ENCODE data around the gene NDFIP2. TPM values are rescaled to one million over a fixed set of nuclear protein-coding genes. Genes with fewer than 3 reads are reported as not detected.

The NDFIP2 gene
- total RNA-seq, 1 donor from 2014 or later, result 35.0 TPM

GRCh38 chr13:79512950-79513349 lies 32.0 kb downstream of the NDFIP2 start:
- DNase-seq (ENCODE audit: low read depth), result no peak
- no peak overlapping the region for H3K4me3 ChIP-seq (ENCODE audit: low read depth, low read length)
- no peak for TF ChIP-seq CTCF (conservative IDR thresholded peaks at IDR 0.05; ENCODE audit: low read depth, low read length)

GRCh38 chr13:79516595-79516994 lies 35.6 kb downstream of the NDFIP2 start:
- no peak overlapping the region for H3K4me3 ChIP-seq (ENCODE audit: low read depth, low read length)
- no peak for TF ChIP-seq CTCF (conservative IDR thresholded peaks at IDR 0.05; ENCODE audit: low read depth, low read length)
- DNase-seq (ENCODE audit: low read depth), result no peak

- no peak overlapping the region for H3K4me3 ChIP-seq (ENCODE audit: low read depth, low read length)
- no peak for TF ChIP-seq CTCF (conservative IDR thresholded peaks at IDR 0.05; ENCODE audit: low read depth, low read length)
- DNase-seq (ENCODE audit: low read depth), result no peak
Observed at GRCh38 chr13:79519255-79519654, 38.3 kb downstream of the NDFIP2 start.

GRCh38 chr13:79522583-79522982 lies 41.6 kb downstream of the NDFIP2 start:
- TF ChIP-seq CTCF (conservative IDR thresholded peaks at IDR 0.05; ENCODE audit: low read depth, low read length), result no peak
- H3K4me3 ChIP-seq (ENCODE audit: low read depth, low read length), result no peak overlapping the region
- DNase-seq (ENCODE audit: low read depth), result no peak

GRCh38 chr13:79525064-79525857 lies 44.3 kb downstream of the NDFIP2 start:
- DNase-seq (ENCODE audit: low read depth), result no peak
- H3K4me3 ChIP-seq (ENCODE audit: low read depth, low read length), result no peak overlapping the region
- no peak for TF ChIP-seq CTCF (conservative IDR thresholded peaks at IDR 0.05; ENCODE audit: low read depth, low read length)

- no peak overlapping the region for H3K4me3 ChIP-seq (ENCODE audit: low read depth, low read length)
- TF ChIP-seq CTCF (conservative IDR thresholded peaks at IDR 0.05; ENCODE audit: low read depth, low read length), result no peak
- DNase-seq (ENCODE audit: low read depth), result no peak
Observed at GRCh38 chr13:79527698-79528097, 46.7 kb downstream of the NDFIP2 start.

GRCh38 chr13:79528356-79528755 lies 47.4 kb downstream of the NDFIP2 start:
- no peak for TF ChIP-seq CTCF (conservative IDR thresholded peaks at IDR 0.05; ENCODE audit: low read depth, low read length)

More at GRCh38 chr13:79528356-79528755, 47.4 kb downstream of the NDFIP2 start:
- no peak for DNase-seq (ENCODE audit: low read depth)
- no peak overlapping the region for H3K4me3 ChIP-seq (ENCODE audit: low read depth, low read length)

All from epithelial cell of proximal tubule (primary cell).